A549 (cell line): ENCODE data around the gene SPATA2L. TPM values are rescaled to one million over a fixed set of nuclear protein-coding genes. Genes with fewer than 3 reads are reported as not detected.

Experiments used
- ATAC-seq, 2 experiments: fragments of 200-7000 bp in 1 of 2; fragments of >200 bp in 1 of 2; cut with Nextera tagmentation in 1 of 2; cut with Tn5 transposase in 1 of 2; 3 replicates each; pipeline versions ENCODE4 v1.8.0 to v1.9.1; 2018 to 2020; ENCODE audit warnings: mild to moderate bottlenecking in 1 of 2, moderate library complexity in 1 of 2
- CTCF ChIA-PET: fragments of 300-600 bp; sonication (Branson Sonifier 250); formaldehyde crosslinking; extraction: SDS; loops from one replicate; lab custom pipeline; 2021; ENCODE audit warnings: antibody characterized with exemption, inconsistent platforms; lab: Yijun Ruan, JAX
- POLR2A ChIA-PET: fragments of 350-600 bp; formaldehyde crosslinking; extraction: SDS; loops from one replicate; lab custom pipeline; 2021; ENCODE audit warnings: antibody characterized with exemption, inconsistent platforms; lab: Yijun Ruan, JAX
- DNase-seq, 2 experiments: peaks; one replicate each; pipeline versions ENCODE4 v3.0.0 to v3.0.0-alpha.2; 2011 to 2016; ENCODE audit warnings: low read depth in 1 of 2, low spot score in 1 of 2
- FAIRE-seq: peaks from 2 replicates; lab custom pipeline; 2011; peaks lifted over from hg19 to GRCh38; lab: Jason Lieb, UNC
- H3K27ac ChIP-seq, 2 experiments: fragments of >200 bp; sonication (Bioruptor Twin); formaldehyde crosslinking; 3 replicates each; pipeline ENCODE4 v1.5.1; 2016 to 2017
- H3K4me1 ChIP-seq: fragments of >200 bp; sonication (Bioruptor Twin); formaldehyde crosslinking; 3 replicates; pipeline ENCODE4 v1.6.1; 2016
- H3K4me2 ChIP-seq: fragments of >200 bp; sonication (Bioruptor Twin); formaldehyde crosslinking; 3 replicates; pipeline ENCODE4 v1.6.1; 2016
- H3K4me3 ChIP-seq: fragments of >200 bp; sonication (Bioruptor Twin); formaldehyde crosslinking; 3 replicates; pipeline ENCODE4 v1.5.1; 2016
- H3K9me3 ChIP-seq: fragments of >200 bp; sonication (Bioruptor Twin); formaldehyde crosslinking; 3 replicates; pipeline ENCODE4 v1.6.1; 2016
- ATOH8 ChIP-seq: fragments of 250-450 bp; sonication (Bioruptor Pico); IDR thresholded peaks from 2 replicates; pipeline ENCODE4 v1.5.0; 2020; ENCODE audit warnings: low read depth, mild to moderate bottlenecking, moderate library complexity
- BCL3 ChIP-seq: fragments of >200 bp; sonication (Bioruptor Twin); formaldehyde crosslinking; IDR thresholded peaks from 3 replicates; pipeline ENCODE4 v1.6.1; 2016
- CBX2 ChIP-seq: fragments of 200-600 bp; sonication (generic); IDR thresholded peaks from 2 replicates; pipeline ENCODE4 v1.6.1; 2016; ENCODE audit warnings: low read depth, mild to moderate bottlenecking, borderline replicate concordance
- CEBPB ChIP-seq, 2 experiments: fragments of >200 bp in 1 of 2; sonication (Bioruptor Twin) in 1 of 2; formaldehyde crosslinking in 1 of 2; IDR thresholded peaks; 2 replicates each; pipeline ENCODE4 v1.6.1; 2012 to 2016
- EP300 ChIP-seq, 2 experiments: fragments of >200 bp; sonication (Bioruptor Twin); formaldehyde crosslinking; IDR thresholded peaks; 2 replicates in 1 of 2; 3 replicates in 1 of 2; pipeline ENCODE4 v1.6.1; 2016 to 2017
- HDAC2 ChIP-seq: fragments of 200-600 bp; sonication (generic); IDR thresholded peaks from 2 replicates; pipeline ENCODE4 v1.6.1; 2016
- HOXB13 ChIP-seq: fragments of 250-450 bp; sonication (Bioruptor Pico); IDR thresholded peaks from 2 replicates; pipeline ENCODE4 v1.5.0; 2020; ENCODE audit warnings: low read depth, mild to moderate bottlenecking, moderate library complexity
- HOXB5 ChIP-seq: fragments of 250-450 bp; sonication (Bioruptor Pico); IDR thresholded peaks from 2 replicates; pipeline ENCODE4 v1.5.0; 2020; ENCODE audit warnings: mild to moderate bottlenecking, moderate library complexity
- JUNB ChIP-seq: fragments of >200 bp; sonication (Bioruptor Twin); formaldehyde crosslinking; IDR thresholded peaks from 2 replicates; pipeline ENCODE4 v1.6.1; 2016
- KDM5A ChIP-seq: fragments of 200-600 bp; sonication (generic); IDR thresholded peaks from 2 replicates; pipeline ENCODE4 v1.6.1; 2016; ENCODE audit warnings: antibody characterized with exemption, mild to moderate bottlenecking
- NPAS2 ChIP-seq: fragments of 250-450 bp; sonication (Bioruptor Pico); IDR thresholded peaks from 2 replicates; pipeline ENCODE4 v1.8.0; 2022; ENCODE audit warnings: mild to moderate bottlenecking, moderate library complexity, borderline replicate concordance
- PBX3 ChIP-seq: IDR thresholded peaks from 2 replicates; pipeline ENCODE4 v1.6.1; 2012
- PHF8 ChIP-seq: fragments of 200-600 bp; sonication (generic); IDR thresholded peaks from 2 replicates; pipeline ENCODE4 v1.6.1; 2016; ENCODE audit warnings: low read depth, mild to moderate bottlenecking, antibody characterized with exemption, moderate library complexity, borderline replicate concordance
- POLR2AphosphoS2 ChIP-seq: conservative IDR thresholded peaks from 2 replicates; pipeline ENCODE4 v1.6.1; 2012; ENCODE audit warnings: low read length, improper control_type of control experiment, inconsistent platforms
- RAD21 ChIP-seq, 2 experiments: fragments of >200 bp in 1 of 2; sonication (Bioruptor Twin) in 1 of 2; formaldehyde crosslinking in 1 of 2; IDR thresholded peaks in 1 of 2; conservative IDR thresholded peaks in 1 of 2; 2 replicates in 1 of 2; 3 replicates in 1 of 2; pipeline ENCODE4 v1.6.1; 2012 to 2018; ENCODE audit warnings: inconsistent platforms in 1 of 2
- RNF2 ChIP-seq: fragments of 200-600 bp; sonication (generic); IDR thresholded peaks from 2 replicates; pipeline ENCODE4 v1.6.1; 2016; ENCODE audit warnings: low read depth, mild to moderate bottlenecking, antibody characterized with exemption, moderate library complexity, borderline replicate concordance
- SMC3 ChIP-seq: fragments of >200 bp; sonication (Bioruptor Twin); formaldehyde crosslinking; IDR thresholded peaks from 3 replicates; pipeline ENCODE4 v1.6.1; 2018; ENCODE audit warnings: inconsistent platforms
- TP53 ChIP-seq: fragments of 250-450 bp; sonication (Bioruptor Pico); IDR thresholded peaks from 2 replicates; pipeline ENCODE4 v1.5.0; 2021; ENCODE audit warnings: mild to moderate bottlenecking, moderate library complexity
- ZSCAN20 ChIP-seq: fragments of 250-450 bp; sonication (Bioruptor Pico); IDR thresholded peaks from 2 replicates; pipeline ENCODE4 v1.8.0; 2022; ENCODE audit warnings: mild to moderate bottlenecking, moderate library complexity
- WGBS: methylation state at CpG from one replicate; pipeline ENCODE4 v1.1.6; 2017; ENCODE audit errors: missing lambda C conversion rate; 5-methylcytosine and 5-hydroxymethylcytosine counted together
- polyA plus RNA-seq, 4 experiments: library from polyadenylated mRNA; depleted of rRNA in 3 of 4; stranded (reverse); fragments of >200 nt; fragmentation: RNase III in 1 of 4; extraction: RNeasy Plus Mini Kit Qiagen cat#74134 plus additional on column Dnase treatment in 1 of 4; gene quantifications; 2 replicates in 3 of 4; 3 replicates in 1 of 4; pipeline ENCODE4 v1.2.3, GENCODE V29; 2011 to 2017
- TF ChIP-seq, protein P1 (sequence below): fragments of >200 bp; sonication (Bioruptor Twin); formaldehyde crosslinking; IDR thresholded peaks from 3 replicates; pipeline ENCODE4 v1.5.1; 2016

Gene SPATA2L
- polyA plus RNA-seq, 2 of the 4 experiments (the other 2 are of a cell fraction) = 3.5 to 5.2 TPM

DNA sequence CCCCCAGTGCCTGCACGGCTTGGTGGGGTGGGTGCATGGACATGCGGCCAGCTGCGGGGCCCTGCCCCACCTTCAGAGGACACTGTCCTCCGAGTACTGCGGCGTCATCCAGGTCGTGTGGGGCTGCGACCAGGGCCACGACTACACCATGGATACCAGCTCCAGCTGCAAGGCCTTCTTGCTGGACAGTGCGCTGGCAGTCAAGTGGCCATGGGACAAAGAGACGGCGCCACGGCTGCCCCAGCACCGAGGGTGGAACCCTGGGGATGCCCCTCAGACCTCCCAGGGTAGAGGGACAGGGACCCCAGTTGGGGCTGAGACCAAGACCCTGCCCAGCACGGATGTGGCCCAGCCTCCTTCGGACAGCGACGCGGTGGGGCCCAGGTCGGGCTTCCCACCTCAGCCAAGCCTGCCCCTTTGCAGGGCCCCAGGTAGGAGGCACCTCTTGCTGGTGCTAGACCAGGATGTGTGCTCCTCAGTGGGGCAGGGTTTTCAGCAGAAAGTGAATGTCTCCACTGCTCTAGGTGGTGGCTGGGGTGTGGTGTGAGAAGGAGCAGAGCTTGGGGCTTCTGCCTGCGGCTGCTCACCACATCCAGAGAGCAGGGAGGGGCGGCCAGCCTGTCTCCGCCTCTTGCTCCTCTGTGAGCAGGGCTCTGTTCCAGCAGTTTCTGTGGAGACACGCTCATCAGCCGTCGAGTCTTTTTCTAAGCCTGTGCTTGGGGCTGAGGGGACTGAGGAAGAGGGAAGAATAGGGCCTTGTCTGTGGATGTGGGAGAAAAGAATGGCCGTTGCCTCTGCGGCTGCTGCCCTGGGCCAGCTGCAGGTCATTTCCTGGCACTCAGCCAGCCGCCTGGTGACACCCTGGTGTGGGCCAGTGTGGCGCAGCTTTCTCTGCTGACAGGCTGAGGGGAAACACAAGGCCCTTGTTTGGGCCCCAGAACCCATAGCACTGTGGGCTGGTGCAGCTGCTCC is 22.1 kb upstream of the SPATA2L start:
- DNase-seq (no peak), FAIRE-seq (no peak), ATAC-seq (no peak)
- TF ChIP-seq HOXB13 = no peak
- no peak for TF ChIP-seq CBX2
- TF ChIP-seq PBX3 = no peak
- no peak for TF ChIP-seq HDAC2
- TF ChIP-seq ATOH8 (CRISPR knock-in tag) = no peak
- no peak for TF ChIP-seq POLR2AphosphoS2
- no peak for TF ChIP-seq HOXB5 (CRISPR knock-in tag)
- no peak for TF ChIP-seq JUNB
- TF ChIP-seq BCL3 = no peak
- no peak for TF ChIP-seq KDM5A
- TF ChIP-seq NPAS2 (CRISPR knock-in tag) = no peak
- no peak for TF ChIP-seq PHF8
- no peak for TF ChIP-seq CEBPB (IDR thresholded peaks at IDR 0.05)
- TF ChIP-seq, protein P1, sequence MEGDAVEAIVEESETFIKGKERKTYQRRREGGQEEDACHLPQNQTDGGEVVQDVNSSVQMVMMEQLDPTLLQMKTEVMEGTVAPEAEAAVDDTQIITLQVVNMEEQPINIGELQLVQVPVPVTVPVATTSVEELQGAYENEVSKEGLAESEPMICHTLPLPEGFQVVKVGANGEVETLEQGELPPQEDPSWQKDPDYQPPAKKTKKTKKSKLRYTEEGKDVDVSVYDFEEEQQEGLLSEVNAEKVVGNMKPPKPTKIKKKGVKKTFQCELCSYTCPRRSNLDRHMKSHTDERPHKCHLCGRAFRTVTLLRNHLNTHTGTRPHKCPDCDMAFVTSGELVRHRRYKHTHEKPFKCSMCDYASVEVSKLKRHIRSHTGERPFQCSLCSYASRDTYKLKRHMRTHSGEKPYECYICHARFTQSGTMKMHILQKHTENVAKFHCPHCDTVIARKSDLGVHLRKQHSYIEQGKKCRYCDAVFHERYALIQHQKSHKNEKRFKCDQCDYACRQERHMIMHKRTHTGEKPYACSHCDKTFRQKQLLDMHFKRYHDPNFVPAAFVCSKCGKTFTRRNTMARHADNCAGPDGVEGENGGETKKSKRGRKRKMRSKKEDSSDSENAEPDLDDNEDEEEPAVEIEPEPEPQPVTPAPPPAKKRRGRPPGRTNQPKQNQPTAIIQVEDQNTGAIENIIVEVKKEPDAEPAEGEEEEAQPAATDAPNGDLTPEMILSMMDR = no peak
- TF ChIP-seq TP53 (CRISPR knock-in tag) = no peak
- TF ChIP-seq EP300 (IDR thresholded peaks at IDR 0.05) = no peak
- no peak for TF ChIP-seq SMC3
- TF ChIP-seq ZSCAN20 (CRISPR knock-in tag) = no peak
- no peak for TF ChIP-seq RNF2
- TF ChIP-seq RAD21 (conservative IDR thresholded peaks at IDR 0.05 in 1 of 2, IDR thresholded peaks at IDR 0.05 in 1 of 2) = no peak
- ChIA-PET CTCF (interaction anchor here (0.6 to 3.4 kb wide), 7 partner anchors 12 to 148 kb away, joined by 3 to 14 read pairs (median 3); partner anchors contain the start of gene CPNE7), POLR2A (no interaction called here)
- WGBS = 86% methylated on average over 16 of the region's 30 CpGs
- Histone ChIP-seq H3K9me3 (no peaks in the 10 kb centered on the region), H3K4me1 (peaks cover 29% of the 10 kb centered on the region), H3K4me2 (peak overlapping the region; percentile 98), H3K4me3 (peak overlapping the region; percentile 94; the same call in 1 of the 3 replicates), H3K27ac (peak overlapping the region in 1 of 2 experiments; percentile 96; a peak in 2 of 6 replicates)
